GM18511 (cell line): Measurements from ENCODE around the gene HTT.

ENCODE experiments used
- ATAC-seq: cut with Tn5 transposase; IDR thresholded peaks from one replicate; pipeline ENCODE4 v1.9.1; 2021; ENCODE audit warnings: mild to moderate bottlenecking, moderate library complexity; ENCODE audit not compliant: unreplicated experiment

The HTT gene

GRCh38 chr4:3257556-3258482, 183.3 kb downstream of the HTT start:
- ATAC-seq = no peak

GRCh38 chr4:3261411-3262207, 187.1 kb downstream of the HTT start:
- no peak for ATAC-seq

DNA sequence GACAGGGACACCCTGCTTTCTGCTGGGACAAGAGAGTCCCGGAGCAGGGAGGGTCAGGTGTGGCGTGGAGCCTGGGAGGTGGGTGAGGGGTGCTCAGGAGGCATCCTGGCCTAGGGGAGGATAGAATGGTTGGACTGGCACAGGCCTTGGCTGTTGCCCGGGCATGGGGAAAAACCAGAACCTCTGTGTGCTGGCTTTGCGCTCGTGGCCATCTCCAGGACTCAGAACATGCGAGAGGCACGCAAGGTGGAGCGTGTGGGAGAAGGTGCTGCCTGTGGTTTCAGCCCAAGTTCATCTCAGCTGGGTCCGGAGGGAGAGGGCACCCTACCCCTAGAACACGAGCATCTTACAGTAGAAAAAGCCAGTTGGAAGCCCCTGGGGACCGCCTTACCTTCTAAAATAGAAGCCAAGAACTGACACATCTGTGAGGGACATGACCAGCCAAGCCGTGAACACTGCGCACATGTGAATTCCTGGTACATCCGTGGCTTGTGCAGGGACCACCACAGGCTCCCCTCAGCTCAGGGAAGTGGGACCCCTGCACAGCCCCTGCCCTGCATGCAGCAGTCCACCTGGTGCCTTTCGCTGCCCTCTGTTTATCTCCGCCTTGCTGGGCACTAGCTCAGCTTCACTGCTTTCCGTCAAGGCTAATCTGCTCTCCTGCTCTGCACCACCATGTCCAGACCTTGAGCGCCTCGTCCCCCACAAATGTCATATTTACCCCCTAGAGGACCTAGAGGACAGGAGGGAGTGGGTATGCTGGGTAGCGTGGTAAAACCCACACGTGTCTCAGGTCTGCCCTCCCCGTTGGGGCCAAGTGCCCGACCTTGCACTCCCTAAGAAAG, 187.9 kb downstream of the HTT start:
- no peak for ATAC-seq

- no peak for ATAC-seq
These were observed 188.8 kb downstream of the HTT start for GRCh38 chr4:3263053-3263875.

DNA sequence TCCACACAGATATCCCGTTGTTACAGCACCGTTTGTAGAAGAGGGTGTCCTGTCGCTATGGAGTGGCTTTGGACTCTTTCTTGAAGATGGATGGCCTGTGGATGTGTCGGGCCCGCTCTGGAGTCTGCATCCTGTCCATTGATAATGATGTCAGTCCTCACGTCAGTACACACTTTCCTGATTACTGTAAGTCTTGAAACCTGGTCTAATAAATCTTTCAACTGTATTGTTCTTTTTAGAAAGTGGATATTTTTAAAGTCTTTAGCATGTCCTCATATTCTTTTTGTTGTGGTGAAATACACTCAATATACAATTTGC, 189.4 kb downstream of the HTT start:
- ATAC-seq = no peak

DNA sequence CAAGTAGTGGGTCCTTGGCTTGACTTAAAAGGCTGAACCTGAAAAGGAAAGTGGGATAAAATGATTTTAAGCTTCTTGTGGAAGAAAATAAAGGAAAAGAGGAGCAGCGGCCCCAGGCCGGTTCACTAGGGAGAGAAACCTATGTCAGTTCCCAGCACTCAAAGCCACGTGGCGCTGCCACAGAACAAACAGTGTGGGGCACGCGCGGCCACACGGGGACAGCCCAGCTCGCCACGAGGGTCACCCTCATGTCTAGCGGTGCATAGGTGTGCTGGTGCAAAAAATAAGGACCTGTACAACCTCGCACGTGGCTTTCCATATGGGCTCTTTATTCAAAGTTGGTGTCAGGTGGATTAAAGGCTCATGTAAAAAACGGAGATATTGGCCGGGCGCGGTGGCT, 191.6 kb downstream of the HTT start:
- no peak for ATAC-seq

DNA sequence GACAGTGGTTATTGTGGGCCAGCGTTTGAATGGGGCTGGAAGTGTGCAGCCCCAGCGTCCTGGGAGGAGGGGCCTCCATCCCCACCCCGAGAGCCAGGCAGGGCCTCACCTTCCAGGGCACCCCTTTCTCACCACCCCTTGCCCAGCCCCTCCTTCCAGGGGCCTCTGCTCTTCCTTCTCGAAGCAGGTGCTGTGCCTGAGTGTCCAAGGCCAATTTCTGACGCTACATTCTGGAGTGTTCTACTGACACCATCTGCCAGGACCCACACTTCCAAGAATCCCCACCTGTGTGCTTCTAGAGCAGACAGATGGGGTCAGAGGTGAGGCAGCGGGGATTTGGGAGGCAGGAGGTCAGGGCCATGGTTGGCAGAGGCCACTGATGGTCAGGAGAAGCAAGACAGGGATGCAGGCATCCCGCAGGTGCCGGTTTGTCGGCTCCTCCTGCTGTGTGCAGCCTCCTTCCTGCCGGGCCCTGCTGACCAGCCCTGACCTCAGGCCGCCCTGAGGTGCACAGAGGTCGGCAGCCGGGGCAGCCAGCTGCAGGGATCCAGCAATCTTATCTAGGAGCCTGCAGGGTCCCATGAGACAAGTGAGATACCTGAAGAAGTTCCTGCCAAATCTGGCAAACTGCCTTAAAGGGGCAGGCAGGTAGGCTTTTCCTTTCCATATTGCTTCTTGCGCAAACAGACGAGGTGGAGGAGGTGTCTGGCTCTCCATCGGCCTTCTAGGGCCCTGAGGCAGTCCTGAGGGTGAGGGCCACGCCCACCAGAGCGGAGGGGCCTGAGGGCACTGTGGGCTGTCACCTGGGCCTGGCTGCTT, 193.3 kb downstream of the HTT start:
- no peak for ATAC-seq

- ATAC-seq = no peak
These were observed 194.1 kb downstream of the HTT start for GRCh38 chr4:3268395-3269104.

DNA sequence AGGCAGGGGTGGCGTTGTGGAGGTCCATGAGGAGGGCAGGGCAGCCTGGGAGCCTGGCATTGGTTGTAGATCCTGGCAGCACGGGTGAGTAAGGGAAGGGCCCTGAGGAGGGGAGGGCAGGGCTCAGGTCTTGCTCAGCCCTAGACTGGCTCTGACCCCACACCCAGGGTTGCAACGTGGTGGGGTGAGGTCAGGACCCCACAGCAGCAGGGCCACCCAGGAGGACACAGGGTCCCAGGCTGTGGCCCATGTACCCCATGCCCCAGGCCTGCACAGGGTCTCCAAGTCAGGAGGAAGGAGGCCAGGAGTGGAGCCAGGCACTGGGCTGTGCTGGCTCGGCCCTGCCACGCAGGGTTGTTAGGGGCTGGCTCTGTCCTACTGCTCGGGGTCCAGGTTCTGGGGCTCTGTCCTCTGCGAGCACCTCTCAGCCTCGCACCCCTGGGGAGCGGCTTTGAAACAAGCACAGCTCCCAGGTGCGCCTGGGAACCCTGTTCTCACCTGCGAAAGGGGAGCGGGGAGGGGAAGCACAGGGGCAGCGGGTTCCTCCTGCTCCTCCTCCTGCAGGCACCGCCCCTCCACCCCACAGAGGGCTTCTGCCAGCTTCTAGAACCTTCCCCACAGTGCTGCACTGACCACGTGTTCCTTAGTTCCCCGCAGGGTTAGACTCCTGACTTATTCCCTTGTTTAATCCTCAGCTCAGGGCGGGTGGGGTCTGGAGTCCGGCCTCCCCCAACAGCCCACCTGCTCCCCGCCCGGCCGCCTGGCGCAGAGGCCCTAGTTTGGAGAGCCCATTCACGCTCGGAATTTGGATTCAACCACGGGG, 194.8 kb downstream of the HTT start:
- ATAC-seq = no peak

GRCh38 chr4:3269991-3270611, 195.6 kb downstream of the HTT start:
- ATAC-seq = no peak

GRCh38 chr4:3271131-3271530, 196.7 kb downstream of the HTT start:
- ATAC-seq = no peak

- no peak for ATAC-seq
These were observed 202.5 kb downstream of the HTT start for GRCh38 chr4:3276986-3277385.

- ATAC-seq = no peak
These were observed 206.0 kb downstream of the HTT start for GRCh38 chr4:3280466-3280865.

GRCh38 chr4:3283483-3283882, 209.0 kb downstream of the HTT start:
- no peak for ATAC-seq

DNA sequence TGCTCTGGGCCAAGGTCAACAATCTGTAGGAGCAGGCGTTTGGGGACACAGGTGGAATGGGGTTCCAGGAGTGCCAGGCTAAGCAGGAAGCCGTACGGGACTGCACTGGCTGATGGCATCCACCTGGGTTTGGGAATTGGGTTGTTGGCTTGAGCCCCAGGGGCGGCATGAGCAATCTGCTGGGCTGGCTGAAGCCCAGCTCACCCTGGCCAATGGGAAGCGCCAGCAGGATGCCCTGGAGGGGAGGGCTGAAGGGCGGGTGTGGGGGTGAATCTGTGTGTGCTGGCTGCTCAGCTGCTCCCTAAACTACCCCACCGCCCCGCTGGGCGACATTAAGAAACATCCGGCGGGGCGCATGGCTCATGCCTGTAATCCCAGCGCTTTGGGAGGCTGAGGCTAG, 209.4 kb downstream of the HTT start:
- no peak for ATAC-seq

DNA sequence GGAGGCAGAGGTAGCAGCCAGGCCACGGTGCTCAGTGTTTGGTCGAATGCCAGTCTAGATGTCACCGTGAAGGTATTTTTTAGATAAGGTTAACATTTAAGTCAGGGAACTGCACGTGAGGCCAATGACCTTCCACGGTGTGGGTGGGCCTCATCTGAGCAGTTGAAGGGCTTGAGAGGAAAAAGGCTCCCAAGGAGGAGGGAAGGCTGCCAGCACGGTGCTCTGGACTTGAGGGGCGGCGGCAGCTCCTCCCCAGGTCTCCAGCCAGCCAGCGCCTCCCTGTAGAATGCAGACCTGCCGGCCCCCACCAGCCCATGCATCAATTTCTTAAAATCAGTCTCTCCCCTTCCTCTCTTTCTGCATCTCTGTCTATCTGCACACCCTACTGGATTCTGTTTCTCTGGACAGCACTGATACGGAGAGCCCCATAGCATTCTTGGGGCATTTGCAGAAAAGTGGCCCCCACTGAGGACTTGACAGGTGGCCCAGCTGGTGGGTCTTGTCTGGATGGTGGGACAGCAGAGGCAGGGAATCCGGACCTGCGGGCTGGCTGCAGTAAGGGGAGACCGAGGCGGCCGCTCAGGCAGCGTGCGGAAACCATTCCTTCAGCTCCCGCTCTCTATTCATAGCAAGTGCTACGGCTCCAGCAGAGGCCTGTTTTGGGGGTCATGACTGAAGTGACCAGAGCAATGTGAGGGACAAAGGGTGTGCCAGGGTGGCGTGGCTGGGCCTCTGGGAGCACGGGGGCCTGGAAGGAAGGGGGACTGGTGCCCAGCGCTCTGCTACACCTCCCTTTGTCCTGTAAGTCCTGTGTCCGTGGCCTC, 210.5 kb downstream of the HTT start:
- ATAC-seq = no peak
